PC-9 (cell line): ENCODE data around the gene MRM1.

ENCODE experiments used
- CTCF ChIP-seq: fragments of 200-600 bp; sonication (generic); conservative IDR thresholded peaks from 2 replicates; pipeline ENCODE4 v1.6.1; 2017; ENCODE audit warnings: mixed run types, antibody characterized with exemption, mild to moderate bottlenecking, moderate library complexity
- EZH2 ChIP-seq: fragments of 200-600 bp; sonication (generic); IDR thresholded peaks from 2 replicates; pipeline ENCODE4 v1.8.0; 2017; ENCODE audit warnings: antibody characterized with exemption, low read depth

- TF ChIP-seq CTCF: no peak
- no peak for TF ChIP-seq EZH2
Observed at GRCh38 chr17:36628576-36628975, 27.2 kb downstream of the MRM1 start.
